ENCODE data around the gene FTO.
A peak's percentile ranks its signal among the peaks of the same experiment; 100 is the strongest.

The FTO gene

GRCh38 chr16:53740476-53740875 is 36.5 kb downstream of the FTO start:
- H3K36me3 ChIP-seq, result no peaks in the 10 kb centered on the region
- no peaks in the 10 kb centered on the region for H3K27me3 ChIP-seq
- no peak overlapping the region for H3K4me3 ChIP-seq (ENCODE audit: low read depth, low read length)
- TF ChIP-seq CTCF (IDR thresholded peaks at IDR 0.05; ENCODE audit: low read depth, low read length), result no peak
- H3K4me1 ChIP-seq, result no peaks in the 10 kb centered on the region
- no peak for DNase-seq
- H3K9me3 ChIP-seq, result no peaks in the 10 kb centered on the region

GRCh38 chr16:53740933-53741531 is 37.1 kb downstream of the FTO start:
- no peak for DNase-seq
- Histone ChIP-seq H3K27me3 (no peaks in the 10 kb centered on the region), H3K9me3 (no peaks in the 10 kb centered on the region), H3K4me1 (no peaks in the 10 kb centered on the region), H3K4me3 (ENCODE audit: low read depth, low read length) (no peak overlapping the region), H3K36me3 (no peaks in the 10 kb centered on the region)
- TF ChIP-seq CTCF (IDR thresholded peaks at IDR 0.05; ENCODE audit: low read depth, low read length), result no peak

GRCh38 chr16:53741546-53741945 is 37.6 kb downstream of the FTO start:
- Histone ChIP-seq H3K4me1 (no peaks in the 10 kb centered on the region), H3K36me3 (no peaks in the 10 kb centered on the region), H3K4me3 (ENCODE audit: low read depth, low read length) (no peak overlapping the region), H3K27me3 (no peaks in the 10 kb centered on the region), H3K9me3 (no peaks in the 10 kb centered on the region)
- no peak for TF ChIP-seq CTCF (IDR thresholded peaks at IDR 0.05; ENCODE audit: low read depth, low read length)
- no peak for DNase-seq

GRCh38 chr16:53743149-53743566 is 39.2 kb downstream of the FTO start:
- peak; percentile 87 for TF ChIP-seq CTCF (IDR thresholded peaks at IDR 0.05; ENCODE audit: low read depth, low read length)
- H3K36me3 ChIP-seq, result no peaks in the 10 kb centered on the region
- DNase-seq, result peak; percentile 19
- H3K9me3 ChIP-seq, result no peaks in the 10 kb centered on the region
- H3K4me3 ChIP-seq (ENCODE audit: low read depth, low read length), result no peak overlapping the region
- H3K27me3 ChIP-seq, result no peaks in the 10 kb centered on the region
- H3K4me1 ChIP-seq, result no peaks in the 10 kb centered on the region

- H3K4me1 ChIP-seq, result no peaks in the 10 kb centered on the region
- H3K27me3 ChIP-seq, result no peaks in the 10 kb centered on the region
- DNase-seq, result no peak
- H3K9me3 ChIP-seq, result no peaks in the 10 kb centered on the region
- no peaks in the 10 kb centered on the region for H3K36me3 ChIP-seq
- TF ChIP-seq CTCF (IDR thresholded peaks at IDR 0.05; ENCODE audit: low read depth, low read length), result no peak
- H3K4me3 ChIP-seq (ENCODE audit: low read depth, low read length), result no peak overlapping the region
Measured at GRCh38 chr16:53744449-53744848, 40.5 kb downstream of the FTO start.

- H3K4me3 ChIP-seq (ENCODE audit: low read depth, low read length), result no peak overlapping the region
- TF ChIP-seq CTCF (IDR thresholded peaks at IDR 0.05; ENCODE audit: low read depth, low read length), result no peak
- H3K4me1 ChIP-seq, result no peaks in the 10 kb centered on the region
- no peaks in the 10 kb centered on the region for H3K27me3 ChIP-seq
- no peak for DNase-seq
- H3K9me3 ChIP-seq, result no peaks in the 10 kb centered on the region
- H3K36me3 ChIP-seq, result no peaks in the 10 kb centered on the region
Measured at GRCh38 chr16:53745086-53745485, 41.1 kb downstream of the FTO start.

All from BE2C (cell line).